HG03565 (cell line): ENCODE results near the gene BAMBI.

ENCODE experiments used
- ATAC-seq: cut with Tn5 transposase; IDR thresholded peaks from one replicate; pipeline ENCODE4 v1.9.1; 2021; ENCODE audit warnings: mild to moderate bottlenecking, moderate library complexity; ENCODE audit not compliant: unreplicated experiment

BAMBI gene

DNA sequence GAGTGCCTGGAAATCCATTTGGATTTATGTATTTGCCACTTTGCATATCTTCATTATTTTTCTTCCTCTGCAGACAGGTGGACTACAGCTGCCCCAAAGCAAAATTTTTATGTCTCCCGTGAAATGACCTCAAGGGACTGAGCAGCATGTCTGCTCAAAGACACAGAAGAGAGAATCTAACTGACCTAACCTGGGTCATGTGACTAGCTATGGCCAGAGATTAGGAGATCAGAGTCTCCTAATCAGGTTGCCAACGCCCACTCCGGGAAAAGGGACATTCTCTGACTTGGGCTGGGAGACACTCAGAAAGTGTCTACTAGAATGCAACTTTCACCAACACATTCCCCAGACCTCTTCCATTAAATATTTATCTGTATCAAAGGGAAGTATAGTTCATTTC, 2.5 kb upstream of the BAMBI start:
- no peak for ATAC-seq

DNA sequence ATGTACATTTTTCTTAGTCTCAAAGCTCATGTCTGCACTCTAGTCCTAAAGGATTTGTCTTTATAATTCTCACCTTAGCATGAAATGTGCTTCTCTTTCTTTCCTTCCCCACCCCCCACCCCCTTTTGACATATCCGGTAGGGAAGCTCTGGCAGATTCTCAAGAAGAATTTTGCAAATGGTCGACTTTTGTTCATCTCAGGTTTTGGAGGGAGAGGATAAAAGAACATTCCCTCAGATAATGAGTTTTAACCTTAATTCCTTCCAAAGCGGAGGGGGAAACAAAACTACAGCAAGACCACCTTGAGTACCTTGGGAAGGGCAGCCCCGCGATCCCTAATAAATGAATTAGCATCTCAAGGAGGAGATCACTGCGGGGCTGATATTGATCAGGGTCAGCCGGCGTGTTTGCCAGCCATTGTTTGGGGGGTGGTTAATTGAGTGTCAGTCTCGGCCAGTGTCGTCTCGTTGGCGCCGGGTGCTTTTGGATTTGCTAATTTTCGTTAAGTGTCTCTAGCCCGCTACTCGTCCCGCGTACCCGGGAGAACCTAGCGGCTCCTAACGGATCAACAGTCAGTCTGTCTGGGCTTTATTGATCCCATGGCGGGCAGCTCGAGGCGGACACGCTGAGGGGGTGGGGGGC, 874 bp upstream of the BAMBI start:
- no peak for ATAC-seq

DNA sequence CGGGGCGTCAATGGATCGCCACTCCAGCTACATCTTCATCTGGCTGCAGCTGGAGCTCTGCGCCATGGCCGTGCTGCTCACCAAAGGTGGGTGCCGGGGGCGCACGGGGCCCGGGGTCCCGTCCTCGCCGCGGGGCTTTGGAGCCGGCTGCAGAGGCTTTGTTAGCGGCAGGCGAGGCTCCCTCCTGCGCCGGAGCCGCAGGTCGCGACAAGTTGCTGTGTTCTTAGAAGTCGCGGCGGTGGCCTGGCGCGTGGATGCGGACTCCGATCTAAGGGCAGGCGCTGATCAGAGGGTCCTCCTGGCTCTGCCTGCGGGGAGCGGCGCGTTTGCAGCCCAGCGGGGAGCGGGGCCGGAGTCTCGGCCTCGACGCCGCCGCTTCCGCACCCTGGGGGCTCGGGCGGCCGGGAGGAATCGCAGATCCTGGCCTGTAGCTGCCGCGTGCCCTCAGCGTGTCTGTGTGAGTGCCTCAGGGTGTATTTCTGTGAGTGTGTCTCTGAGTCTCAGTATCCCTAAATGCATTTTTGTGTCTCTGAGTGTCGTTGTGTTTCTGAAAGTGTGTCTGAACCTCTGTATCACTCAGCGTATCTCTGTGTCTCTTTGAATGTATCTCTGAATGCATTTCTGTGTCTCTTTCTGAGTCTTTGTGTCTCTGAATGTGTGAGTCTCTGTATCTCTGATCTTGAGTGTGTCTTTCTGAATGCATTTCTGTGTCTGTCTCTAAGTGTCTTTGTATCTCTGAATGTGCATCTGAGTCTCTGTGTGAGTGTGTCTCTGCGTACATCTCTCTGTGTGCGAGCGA, 766 bp downstream of the BAMBI start:
- no peak for ATAC-seq

DNA sequence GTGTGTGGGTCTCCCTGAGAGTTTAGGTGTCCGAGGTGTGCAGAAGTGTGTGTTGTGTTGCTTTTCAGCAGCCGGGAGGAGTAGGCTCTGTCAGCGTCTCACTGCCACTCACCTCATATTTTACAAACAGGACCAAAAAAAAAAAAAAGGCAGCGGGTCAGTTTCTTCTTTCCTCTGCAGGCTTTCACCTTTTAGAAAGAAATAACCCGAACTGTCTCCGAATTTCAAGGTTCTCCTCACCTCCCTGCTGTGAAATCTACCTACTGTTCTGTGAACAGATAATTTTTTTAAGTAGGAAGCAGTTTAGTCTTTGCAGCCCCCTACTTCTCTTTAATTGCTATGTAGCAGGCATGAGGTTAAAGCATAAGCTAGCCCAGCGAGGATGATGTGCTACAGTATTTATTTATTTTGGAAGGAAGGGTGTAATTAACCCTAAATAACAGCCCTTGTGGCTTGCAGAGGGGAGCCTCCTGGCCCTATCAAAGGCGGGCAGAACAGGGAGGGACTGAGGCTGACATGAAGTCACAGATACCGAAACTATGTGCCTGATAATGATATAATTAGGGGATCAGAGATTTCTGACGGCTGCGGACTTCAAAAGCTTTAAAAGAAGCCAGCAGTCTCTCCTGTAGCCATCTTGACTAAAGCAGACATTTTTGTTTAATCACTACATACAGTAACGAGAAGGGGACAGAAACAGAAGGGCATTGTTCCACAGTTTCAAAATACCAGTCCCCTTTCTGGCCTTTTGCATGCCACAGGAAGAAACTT, 1.6 kb downstream of the BAMBI start:
- no peak for ATAC-seq

DNA sequence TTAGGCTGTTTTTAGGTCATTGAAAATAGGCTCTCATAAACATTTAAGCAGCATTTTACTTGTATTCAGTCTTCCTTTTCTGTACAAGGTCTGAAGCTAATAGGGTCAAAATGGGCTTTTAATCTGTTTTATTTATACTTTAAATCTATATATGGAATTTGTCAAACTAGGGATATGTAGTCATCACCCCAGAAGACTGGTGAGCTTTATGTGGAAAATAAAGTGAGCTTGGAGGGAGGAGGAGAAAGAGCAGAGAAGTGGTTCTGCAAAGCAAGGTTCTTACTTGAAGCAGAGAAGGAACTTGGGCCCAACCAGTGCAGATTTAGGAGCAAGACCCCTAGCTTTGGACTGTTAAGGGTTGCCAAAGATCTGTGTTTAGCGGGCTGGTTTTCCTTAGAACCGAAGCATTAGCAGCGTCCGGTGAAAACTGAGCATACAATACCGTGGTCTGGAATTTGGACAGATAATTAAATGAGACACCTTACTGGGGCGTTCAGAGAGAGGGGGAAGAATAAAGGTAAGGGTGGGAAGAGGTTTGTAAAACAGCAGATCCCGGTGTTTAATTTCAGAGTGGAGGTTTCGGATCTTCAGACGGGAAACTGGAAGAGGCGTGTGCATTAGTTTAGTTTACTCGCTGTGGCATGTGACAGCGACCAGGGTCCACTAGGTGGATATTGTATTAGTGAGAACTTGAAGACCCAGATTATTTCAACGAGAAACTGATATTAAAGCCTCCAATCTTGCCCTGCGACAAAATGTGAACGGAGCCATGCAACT, 2.4 kb downstream of the BAMBI start:
- ATAC-seq: no peak

DNA sequence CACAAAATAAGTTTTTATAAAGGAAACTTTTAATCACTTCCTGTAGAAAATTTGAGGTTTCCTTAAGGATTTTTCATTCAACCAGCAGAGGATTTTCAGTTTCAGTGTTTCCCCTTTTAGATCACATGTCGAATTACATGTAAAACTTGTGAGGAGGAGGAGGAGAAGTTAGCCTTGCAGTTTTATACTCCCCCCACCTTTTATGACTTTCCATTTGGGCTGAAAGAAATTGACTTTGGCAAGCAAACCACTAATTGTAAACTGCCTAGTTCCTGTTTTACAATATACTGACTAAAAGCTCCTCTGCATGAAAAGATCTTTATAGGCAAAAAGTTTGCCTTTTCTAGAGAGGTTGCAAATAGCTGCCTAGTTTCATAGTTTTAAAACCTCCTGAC, 3.0 kb downstream of the BAMBI start:
- no peak for ATAC-seq

DNA sequence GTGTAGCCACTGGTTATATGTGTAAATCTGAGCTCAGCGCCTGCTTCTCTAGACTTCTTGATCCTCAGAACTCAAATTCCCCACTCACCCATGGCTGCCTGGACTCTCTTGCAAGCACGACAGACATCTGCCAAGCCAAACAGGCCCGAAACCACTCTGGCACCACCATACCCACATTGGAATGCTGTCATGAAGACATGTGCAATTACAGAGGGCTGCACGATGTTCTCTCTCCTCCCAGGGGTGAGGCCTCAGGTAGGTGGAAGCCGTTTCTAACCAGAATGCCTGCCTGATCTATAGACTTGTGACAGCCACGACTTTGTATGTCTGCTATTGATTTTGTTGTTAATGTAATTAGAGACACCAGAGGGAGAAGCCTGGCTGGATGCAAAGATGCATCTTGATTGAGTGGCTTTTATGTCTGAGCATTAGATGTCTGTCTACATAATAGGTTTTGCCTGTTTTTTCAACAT, 4.0 kb downstream of the BAMBI start:
- no peak for ATAC-seq

DNA sequence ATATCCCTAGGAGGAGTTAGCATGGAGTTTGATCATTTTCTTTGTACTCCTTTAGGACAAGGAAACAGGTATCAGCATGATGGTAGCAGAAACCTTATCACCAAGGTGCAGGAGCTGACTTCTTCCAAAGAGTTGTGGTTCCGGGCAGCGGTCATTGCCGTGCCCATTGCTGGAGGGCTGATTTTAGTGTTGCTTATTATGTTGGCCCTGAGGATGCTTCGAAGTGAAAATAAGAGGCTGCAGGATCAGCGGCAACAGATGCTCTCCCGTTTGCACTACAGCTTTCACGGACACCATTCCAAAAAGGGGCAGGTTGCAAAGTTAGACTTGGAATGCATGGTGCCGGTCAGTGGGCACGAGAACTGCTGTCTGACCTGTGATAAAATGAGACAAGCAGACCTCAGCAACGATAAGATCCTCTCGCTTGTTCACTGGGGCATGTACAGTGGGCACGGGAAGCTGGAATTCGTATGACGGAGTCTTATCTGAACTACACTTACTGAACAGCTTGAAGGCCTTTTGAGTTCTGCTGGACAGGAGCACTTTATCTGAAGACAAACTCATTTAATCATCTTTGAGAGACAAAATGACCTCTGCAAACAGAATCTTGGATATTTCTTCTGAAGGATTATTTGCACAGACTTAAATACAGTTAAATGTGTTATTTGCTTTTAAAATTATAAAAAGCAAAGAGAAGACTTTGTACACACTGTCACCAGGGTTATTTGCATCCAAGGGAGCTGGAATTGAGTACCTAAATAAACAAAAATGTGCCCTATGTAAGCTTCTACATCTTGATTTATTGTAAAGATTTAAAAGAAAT, 4.8 kb downstream of the BAMBI start:
- ATAC-seq: no peak

DNA sequence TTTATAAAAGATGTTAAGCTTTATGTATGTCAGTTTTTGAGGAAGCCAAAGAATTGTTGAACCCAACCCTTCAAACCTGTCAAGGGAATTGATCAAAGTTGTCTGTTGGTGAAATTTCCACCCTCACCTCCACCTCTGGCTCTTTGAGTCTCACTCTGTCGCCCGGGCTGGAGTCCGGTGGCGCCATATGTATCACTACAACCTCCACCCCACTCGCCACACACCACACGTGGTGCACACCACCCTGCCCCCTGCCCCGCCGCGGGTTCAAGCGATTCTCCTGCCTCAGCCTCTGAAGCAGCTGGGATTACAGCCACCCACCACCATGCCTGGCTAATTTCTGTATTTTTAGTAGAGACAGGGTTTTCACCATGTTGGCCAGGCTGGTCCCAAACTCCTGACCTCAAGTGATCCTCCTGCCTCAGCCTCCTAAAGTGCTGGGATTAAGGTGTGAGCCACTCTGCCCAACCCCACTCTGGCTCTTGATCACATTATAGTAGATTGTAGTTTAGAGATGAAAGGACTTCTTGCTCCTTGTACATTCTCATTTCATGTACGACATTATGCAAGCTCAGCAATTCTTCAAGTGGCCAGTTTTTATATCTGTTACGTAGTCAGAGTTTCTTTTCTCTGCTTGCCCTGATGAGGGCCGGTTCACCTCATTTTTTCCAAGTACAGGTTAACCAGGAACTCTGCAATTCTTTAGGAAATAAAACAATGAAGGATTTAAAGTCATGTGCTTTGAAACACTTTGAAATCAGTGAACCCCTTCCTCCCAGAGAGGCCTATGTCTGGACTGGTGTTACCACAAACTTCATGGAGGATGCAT, 7.0 kb downstream of the BAMBI start:
- no peak for ATAC-seq

DNA sequence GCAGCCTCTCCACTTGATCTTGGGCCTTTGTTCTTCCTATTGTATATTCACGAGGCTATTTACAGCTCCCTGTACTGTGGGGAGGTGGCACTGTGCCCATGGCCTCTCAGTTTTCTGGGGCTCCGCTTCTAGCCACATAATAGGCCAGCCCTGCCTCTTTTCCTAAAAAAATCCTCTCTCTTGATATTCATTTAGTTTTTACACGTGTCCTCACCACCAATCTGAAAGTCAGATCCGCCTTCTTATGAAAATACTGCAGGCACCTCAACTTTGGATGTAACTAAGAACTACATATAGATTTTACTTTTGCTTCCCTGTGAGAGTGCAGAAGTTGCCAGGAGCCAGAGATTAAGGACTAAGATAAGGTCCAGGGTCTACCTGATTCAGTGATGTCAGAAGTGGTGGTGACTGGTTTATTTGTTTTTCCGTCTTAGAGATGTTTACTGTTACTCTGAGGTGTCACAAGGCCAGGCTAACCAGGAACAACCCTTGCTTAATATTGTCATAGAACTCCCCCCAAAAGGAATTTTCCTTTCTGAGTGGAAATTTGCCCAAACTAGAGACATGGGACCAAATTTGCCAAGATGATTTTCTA, 7.8 kb downstream of the BAMBI start:
- no peak for ATAC-seq

DNA sequence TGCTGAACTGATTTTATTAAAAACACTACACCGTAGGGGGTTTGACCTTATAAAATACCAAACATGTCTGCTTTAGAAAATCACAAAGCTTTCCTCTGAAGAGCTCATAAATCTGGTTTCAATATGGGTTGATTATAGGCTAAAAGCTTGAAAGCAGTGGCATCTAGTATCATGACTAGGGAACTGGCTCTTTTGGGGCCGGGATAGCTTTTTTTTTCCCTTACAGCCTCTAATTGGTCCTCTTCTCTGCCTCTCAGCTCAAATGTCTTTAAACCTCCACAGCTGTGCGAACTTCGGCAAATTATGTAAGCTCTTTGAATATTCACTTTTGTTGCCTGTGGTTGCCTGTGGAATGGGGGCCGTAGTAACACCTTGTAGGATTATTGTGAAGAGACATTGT, 8.4 kb downstream of the BAMBI start:
- ATAC-seq: no peak

DNA sequence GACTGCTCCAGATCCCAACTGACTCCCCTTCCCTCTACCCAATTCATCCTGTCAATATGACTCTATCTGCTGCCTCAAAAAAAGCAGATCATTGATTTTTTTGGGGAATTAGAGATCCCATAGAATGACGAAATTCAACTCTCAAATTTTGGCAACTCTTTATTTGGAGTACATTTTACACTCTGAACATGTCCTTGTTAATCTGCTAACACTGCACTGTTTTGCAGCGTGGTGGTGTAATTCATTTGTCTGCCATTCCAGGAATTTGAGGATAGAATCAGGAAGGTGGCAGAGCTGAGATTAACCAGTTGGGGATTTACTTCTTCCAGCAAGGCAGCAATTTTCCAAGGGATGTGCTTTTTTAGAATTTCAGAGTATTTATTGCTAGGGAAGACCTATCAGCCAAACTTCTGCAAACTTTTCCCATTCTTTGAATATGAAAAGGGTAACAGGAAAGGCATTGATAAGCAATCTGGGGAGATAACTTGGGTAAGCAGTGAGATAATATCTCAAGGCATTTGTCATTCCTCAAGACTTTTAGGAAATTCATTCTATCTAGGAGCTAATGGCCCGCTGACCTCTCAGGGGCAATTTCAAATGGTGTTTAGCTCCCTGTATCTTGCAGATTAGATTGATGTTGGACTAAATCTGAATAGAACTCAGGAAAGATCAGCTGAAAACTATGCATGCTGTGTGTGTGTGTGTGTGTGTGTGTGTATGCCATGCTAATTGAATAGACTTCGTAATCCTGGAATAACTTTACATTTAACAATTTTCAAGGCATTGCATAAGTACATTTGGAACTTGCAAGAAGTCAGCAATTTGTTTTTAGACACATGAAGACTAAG, 9.7 kb downstream of the BAMBI start:
- ATAC-seq: no peak

DNA sequence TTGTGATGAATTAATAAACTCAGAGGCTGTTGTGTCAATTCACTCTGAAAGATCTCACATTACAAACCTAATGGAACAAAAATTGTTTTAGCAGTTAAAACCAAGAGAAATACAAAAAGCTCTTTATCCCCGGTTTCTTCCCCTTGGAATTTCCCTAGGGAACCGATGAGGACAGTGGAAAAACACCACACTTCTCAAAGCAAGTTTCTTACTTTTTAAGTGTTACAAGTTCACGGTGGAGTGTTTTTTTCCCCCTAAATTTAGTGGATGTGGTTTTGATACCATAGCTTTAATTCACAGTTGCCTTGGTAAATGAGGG, 10.3 kb downstream of the BAMBI start:
- ATAC-seq: no peak

DNA sequence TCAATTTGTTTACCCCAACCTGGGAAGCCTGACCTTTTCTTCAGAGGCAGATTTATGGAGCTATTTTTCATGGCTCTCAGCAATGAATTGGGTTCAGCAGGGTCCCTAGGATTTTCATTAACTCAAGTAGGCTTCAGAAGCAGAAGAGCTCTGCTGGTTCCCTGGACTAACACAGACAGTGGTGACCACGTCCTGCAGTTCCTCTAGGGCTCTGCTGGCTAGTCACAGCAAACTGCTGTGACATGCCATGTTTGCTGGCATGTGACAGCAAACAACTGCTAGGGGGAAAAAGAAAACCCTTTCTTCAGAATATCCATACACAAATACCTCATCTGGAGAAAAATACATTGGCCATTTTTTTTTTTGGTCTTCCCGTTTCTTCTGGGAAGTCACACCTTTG, 13.2 kb downstream of the BAMBI start:
- no peak for ATAC-seq

DNA sequence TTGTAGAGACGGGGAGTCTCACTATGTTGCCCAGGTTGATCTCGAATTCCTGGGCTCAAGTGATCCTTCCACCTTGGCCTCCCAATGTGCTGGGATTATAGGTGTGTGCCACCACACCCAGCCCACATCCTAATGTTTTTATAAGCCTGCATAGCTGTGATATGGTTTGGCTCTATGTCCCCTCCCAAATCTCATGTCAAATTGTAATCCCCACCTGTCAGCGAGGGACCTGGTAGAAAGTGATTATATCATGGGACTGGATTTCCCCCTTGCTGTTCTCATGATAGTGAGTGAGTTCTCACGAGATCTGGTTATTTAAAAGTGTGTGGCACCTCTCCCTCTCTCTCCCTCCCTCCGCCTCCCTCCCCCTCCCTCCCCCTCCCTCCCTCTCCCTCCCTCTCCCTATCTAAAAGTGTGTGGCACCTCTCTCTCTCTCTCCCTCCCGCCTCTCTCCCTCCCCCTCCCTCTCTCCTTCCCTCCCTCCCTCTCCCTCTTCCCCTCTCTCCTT, 13.9 kb downstream of the BAMBI start:
- ATAC-seq: no peak

DNA sequence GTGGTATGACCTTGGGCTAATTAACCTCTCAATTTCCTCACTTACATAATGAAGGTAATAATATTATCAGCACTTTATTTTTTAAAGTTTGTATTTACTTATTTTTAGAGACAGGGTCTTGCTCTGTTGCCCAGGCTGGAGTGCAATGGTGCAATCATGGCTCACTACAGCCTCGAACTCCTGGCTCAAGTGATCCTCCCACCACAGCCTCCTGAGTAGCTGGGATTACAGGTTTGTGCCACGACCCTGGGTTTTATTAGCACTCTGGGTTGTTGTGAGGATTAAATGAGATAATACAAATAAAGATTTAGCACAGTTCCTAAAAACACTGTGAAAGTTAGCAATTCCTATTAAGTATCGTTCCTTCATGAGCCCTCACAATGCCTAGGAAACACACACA, 14.7 kb downstream of the BAMBI start:
- ATAC-seq: no peak

DNA sequence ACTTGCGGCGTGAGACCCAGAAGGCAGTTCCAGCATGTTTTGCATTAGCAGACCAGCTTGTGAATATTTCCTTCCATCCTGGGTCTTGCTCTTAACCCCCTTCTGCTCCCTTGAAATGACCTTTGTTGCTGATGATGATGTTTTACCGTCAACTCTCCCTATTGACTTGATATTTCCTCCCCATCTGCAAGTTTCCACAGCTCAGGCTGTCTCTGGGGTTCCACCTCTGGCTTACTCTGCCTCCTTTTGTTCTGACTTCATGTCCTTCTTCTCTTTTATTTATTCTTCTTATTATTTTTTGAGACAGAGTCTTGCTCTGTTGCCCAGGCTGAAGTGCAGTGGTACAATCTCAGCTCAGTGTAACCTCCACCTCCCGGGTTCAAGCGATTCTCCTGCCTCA, 17.2 kb downstream of the BAMBI start:
- ATAC-seq: no peak

DNA sequence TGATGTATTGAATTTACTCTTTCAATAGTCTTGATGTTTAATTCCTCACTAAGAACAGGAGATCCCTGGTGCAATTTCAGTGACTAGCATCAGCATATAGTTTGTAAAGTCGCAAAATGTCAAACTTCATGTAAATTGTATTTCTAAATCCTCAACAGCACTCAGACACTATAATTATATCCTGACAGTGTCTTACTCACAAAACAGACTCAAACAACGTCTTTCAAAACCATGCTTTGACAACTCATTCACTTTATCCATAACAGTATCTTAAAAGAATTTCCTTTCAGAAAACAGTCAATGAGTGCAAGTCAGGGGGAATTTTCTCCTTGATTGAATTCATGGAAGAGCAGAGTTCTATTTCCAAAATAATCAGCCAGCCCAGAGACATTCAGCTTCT, 20.8 kb downstream of the BAMBI start:
- no peak for ATAC-seq
